Measurements from ENCODE around the gene TCEANC2. TPM values are rescaled to one million over a fixed set of nuclear protein-coding genes. Genes with fewer than 3 reads are reported as not detected.
A peak's percentile ranks its signal among the peaks of the same experiment; 100 is the strongest.

The TCEANC2 gene
- total and polyA plus RNA-seq, 2 experiments from 2014 or later = 6.0 to 6.3 TPM

- Histone ChIP-seq H3K27me3 (ENCODE audit: insufficient read depth) (no peaks in the 10 kb centered on the region), H3K79me2 (replicated peaks; ENCODE audit: insufficient read depth) (no peaks in the 10 kb centered on the region), H3K4me3 (no peak overlapping the region), H4K20me1 (replicated peaks; ENCODE audit: insufficient read depth) (no peaks in the 10 kb centered on the region), H3K4me2 (no peak overlapping the region), H3F3A (replicated peaks; ENCODE audit: low read depth) (no peaks in the 10 kb centered on the region), H2AFZ (no peak overlapping the region), H3K4me1 (ENCODE audit: insufficient read depth) (no peaks in the 10 kb centered on the region), H3K9me2 (ENCODE audit: insufficient read depth) (peaks cover 6% of the 10 kb centered on the region; the same call in 1 of the 2 replicates), H3K36me3 (ENCODE audit: insufficient read depth) (no peaks in the 10 kb centered on the region), H3K27ac (ENCODE audit: low read depth) (no peak overlapping the region)
- Mint-ChIP-seq H3K36me3 (ENCODE audit: low read depth) (no peaks in the 10 kb centered on the region), H3K27me3 (ENCODE audit: insufficient read depth, low read depth, poor library complexity) (peaks cover 2% of the 10 kb centered on the region), H3K4me3 (no peak overlapping the region), H3K9me3 (no peaks in the 10 kb centered on the region; the same call in 2 of the 3 replicates), H3K27ac (no peak overlapping the region), H3K4me1 (peaks cover 2% of the 10 kb centered on the region)
- ATAC-seq = no peak
- DNase-seq (ENCODE audit: low spot score) = no peak
- no peak for TF ChIP-seq POLR2AphosphoS5 (IDR thresholded peaks at IDR 0.05; ENCODE audit: low read depth)
- TF ChIP-seq NANOG (IDR thresholded peaks at IDR 0.05; ENCODE audit: borderline replicate concordance) = no peak
- no peak for TF ChIP-seq ZNF114 (CRISPR knock-in tag; IDR thresholded peaks at IDR 0.05)
- no peak for TF ChIP-seq STAT1 (IDR thresholded peaks at IDR 0.05; ENCODE audit: unreplicated experiment)
- no peak for TF ChIP-seq REST (IDR thresholded peaks at IDR 0.05; ENCODE audit: unreplicated experiment)
- TF ChIP-seq EZH2phosphoT487 (IDR thresholded peaks at IDR 0.05; ENCODE audit: unreplicated experiment) = no peak
- TF ChIP-seq JUNB (IDR thresholded peaks at IDR 0.05; ENCODE audit: unreplicated experiment) = no peak
- TF ChIP-seq ZNF331 (CRISPR knock-in tag; IDR thresholded peaks at IDR 0.05; ENCODE audit: low read depth) = no peak
Measured at GRCh38 chr1:54105736-54106269, 52.4 kb downstream of the TCEANC2 start.

DNA sequence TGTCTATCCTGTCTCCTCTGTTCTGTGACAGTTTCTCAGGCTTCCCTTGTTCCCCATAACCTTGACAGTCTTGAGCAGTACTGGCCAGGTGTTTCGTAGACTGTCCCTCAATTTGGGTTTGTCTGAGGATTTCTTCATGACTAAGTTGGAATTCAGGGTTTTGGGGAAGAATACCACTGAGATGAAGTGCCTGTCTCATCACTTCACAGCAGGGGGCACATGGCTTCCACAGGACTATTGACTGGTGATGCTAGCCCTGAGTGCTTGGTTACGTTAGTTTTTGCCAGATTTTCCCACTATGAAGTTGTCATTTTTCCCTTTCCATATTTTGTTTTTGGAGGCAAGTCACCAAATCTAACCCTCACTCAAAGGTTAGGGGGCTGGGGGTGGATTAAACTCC, 53.7 kb downstream of the TCEANC2 start:
- Mint-ChIP-seq H3K4me3 (no peak overlapping the region), H3K27me3 (ENCODE audit: insufficient read depth, low read depth, poor library complexity) (peaks cover 2% of the 10 kb centered on the region), H3K36me3 (ENCODE audit: low read depth) (no peaks in the 10 kb centered on the region), H3K9me3 (no peaks in the 10 kb centered on the region; the same call in 2 of the 3 replicates), H3K4me1 (peaks cover 2% of the 10 kb centered on the region), H3K27ac (no peak overlapping the region)
- Histone ChIP-seq H3F3A (replicated peaks; ENCODE audit: low read depth) (no peaks in the 10 kb centered on the region), H3K36me3 (ENCODE audit: insufficient read depth) (no peaks in the 10 kb centered on the region), H3K27ac (ENCODE audit: low read depth) (no peak overlapping the region), H3K79me2 (replicated peaks; ENCODE audit: insufficient read depth) (no peaks in the 10 kb centered on the region), H2AFZ (no peak overlapping the region), H3K4me1 (ENCODE audit: insufficient read depth) (no peaks in the 10 kb centered on the region), H3K4me2 (no peak overlapping the region), H3K27me3 (ENCODE audit: insufficient read depth) (no peaks in the 10 kb centered on the region), H4K20me1 (replicated peaks; ENCODE audit: insufficient read depth) (no peaks in the 10 kb centered on the region), H3K4me3 (no peak overlapping the region), H3K9me2 (ENCODE audit: insufficient read depth) (peaks cover 5% of the 10 kb centered on the region; the same call in 1 of the 2 replicates)
- TF ChIP-seq POLR2AphosphoS5 (IDR thresholded peaks at IDR 0.05; ENCODE audit: low read depth) = no peak
- peak in 1 of 2 experiments; percentile 14; a peak in 1 of 4 replicates for TF ChIP-seq CTCF (conservative IDR thresholded peaks at IDR 0.05; ENCODE audit: low read depth in 2 of 2)
- peak; percentile 50 for DNase-seq (ENCODE audit: low spot score)
- ATAC-seq = peak; percentile 25; the same call in 2 of the 3 replicates
